Activated CD8-positive, alpha-beta memory T cell treated with anti-CD3 and anti-CD28 coated beads, Interleukin-2, amount 10 ng/mL, durations not matched to agents 7 days and 5 days (primary cell): ENCODE data around the gene MNS1. TPM values are rescaled to one million over a fixed set of nuclear protein-coding genes. Genes with fewer than 3 reads are reported as not detected.

Experiments
- total RNA-seq, 2 experiments: library from RNA; stranded (reverse); gene quantifications; one replicate each; pipeline ENCODE4 v1.2.3, GENCODE V29; 2021

MNS1 gene
- total RNA-seq, 2 experiments from 2014 or later, result 0.44 to 0.94 TPM

Other genes starting within 250 kb of the MNS1 start
- gene RFX7, start 221.3 kb downstream of the MNS1 start, total RNA-seq, result 10 to 100 TPM; 44.1 to 58.9 TPM
- 1 to 10 TPM in 1 of 2 experiments, under 1 TPM in 1; 0.76 to 1.8 TPM for gene TEX9, start 99.7 kb downstream of the MNS1 start, total RNA-seq